H1 (cell line): ENCODE results near the gene GXYLT1. TPM values are rescaled to one million over a fixed set of nuclear protein-coding genes. Genes with fewer than 3 reads are reported as not detected.

ENCODE experiments used
- CTCF ChIA-PET: fragments of 300-600 bp; sonication (Branson Sonifier 250); formaldehyde crosslinking; loops from one replicate; lab custom pipeline; 2021; ENCODE audit not compliant: partially characterized antibody; lab: Charles Lee
- POLR2A ChIA-PET: fragments of 300-600 bp; sonication (Branson Sonifier 250); formaldehyde crosslinking; loops from one replicate; lab custom pipeline; 2021; ENCODE audit warnings: inconsistent platforms; ENCODE audit not compliant: partially characterized antibody; lab: Charles Lee
- DNase-seq, 2 experiments: peaks; one replicate each; pipeline versions ENCODE4 v3.0.0 to v3.0.0-alpha.2; 2010 to 2022; ENCODE audit warnings: low spot score in 2 of 2, low read depth in 1 of 2, mixed read lengths in 1 of 2
- FAIRE-seq: peaks from 2 replicates; lab custom pipeline; 2011; peaks lifted over from hg19 to GRCh38; lab: Jason Lieb, UNC
- H2AFZ ChIP-seq: 2 replicates; pipeline ENCODE4 v1.8.1; 2012; ENCODE audit warnings: low read length, inconsistent platforms
- H2AK5ac ChIP-seq: 2 replicates; pipeline ENCODE4 v1.6.1; 2013; ENCODE audit warnings: low read depth, low read length
- H2BK120ac ChIP-seq: replicated peaks from 2 replicates; pipeline ENCODE3; 2013; ENCODE audit warnings: low read depth, low read length, inconsistent platforms
- H2BK12ac ChIP-seq: 2 replicates; pipeline ENCODE4 v1.6.1; 2013; ENCODE audit warnings: low read depth, low read length
- H2BK15ac ChIP-seq: 2 replicates; pipeline ENCODE4 v1.6.1; 2013; ENCODE audit warnings: low read length
- H2BK20ac ChIP-seq: 2 replicates; pipeline ENCODE4 v1.6.1; 2013; ENCODE audit warnings: low read length
- H2BK5ac ChIP-seq: 2 replicates; pipeline ENCODE4 v1.6.1; 2013; ENCODE audit warnings: low read depth, low read length
- H3K14ac ChIP-seq: 2 replicates; pipeline ENCODE4 v1.6.1; 2013; ENCODE audit warnings: inconsistent platforms; ENCODE audit not compliant: insufficient read length
- H3K18ac ChIP-seq: 2 replicates; pipeline ENCODE4 v1.6.1; 2013; ENCODE audit warnings: low read length; ENCODE audit errors: extremely low read depth
- H3K23ac ChIP-seq: 2 replicates; pipeline ENCODE4 v1.6.1; 2013; ENCODE audit warnings: inconsistent platforms; ENCODE audit not compliant: insufficient read length
- H3K23me2 ChIP-seq: 2 replicates; pipeline ENCODE4 v1.6.1; 2013; ENCODE audit warnings: low read depth, low read length
- H3K27ac ChIP-seq: 2 replicates; pipeline ENCODE4 v1.6.1; 2011; ENCODE audit warnings: low read depth, low read length, inconsistent platforms
- H3K27me3 ChIP-seq, 4 experiments: replicated peaks in 1 of 4; 1 replicate in 1 of 4; 2 replicates in 3 of 4; pipeline versions ENCODE4 v1.6.1 to v1.8.1; 2011 to 2013; ENCODE audit warnings: low read length in 3 of 4, mild to moderate bottlenecking in 3 of 4, inconsistent platforms in 2 of 4, mixed read lengths in 2 of 4, moderate library complexity in 1 of 4; ENCODE audit not compliant: control insufficient read depth in 3 of 4, insufficient read depth in 3 of 4; ENCODE audit errors: extremely low read depth in 1 of 4
- H3K36me3 ChIP-seq, 4 experiments: 2 replicates each; pipeline versions ENCODE4 v1.6.1 to v1.8.1; 2011 to 2013; ENCODE audit warnings: mild to moderate bottlenecking in 4 of 4, low read length in 3 of 4, moderate library complexity in 2 of 4, control low read depth in 1 of 4, inconsistent platforms in 1 of 4; ENCODE audit not compliant: insufficient read depth in 4 of 4, control insufficient read depth in 2 of 4
- H3K4ac ChIP-seq: replicated peaks from 2 replicates; pipeline ENCODE3; 2013; ENCODE audit warnings: low read length, low read depth, mixed read lengths, inconsistent platforms; ENCODE audit not compliant: insufficient read length
- H3K4me1 ChIP-seq, 4 experiments: replicated peaks in 1 of 4; 1 replicate in 1 of 4; 2 replicates in 3 of 4; pipeline versions ENCODE4 v1.6.1 to v1.8.1; 2011 to 2013; ENCODE audit warnings: low read length in 3 of 4, inconsistent platforms in 2 of 4, mixed read lengths in 1 of 4; ENCODE audit not compliant: insufficient read depth in 4 of 4, control insufficient read depth in 3 of 4
- H3K4me2 ChIP-seq, 2 experiments: 2 replicates each; pipeline versions ENCODE4 v1.6.1 to v1.8.1; 2011 to 2013; ENCODE audit warnings: low read depth in 2 of 2, low read length in 2 of 2, control low read depth in 1 of 2, inconsistent platforms in 1 of 2, mild to moderate bottlenecking in 1 of 2; ENCODE audit not compliant: insufficient read depth in 1 of 2
- H3K4me3 ChIP-seq, 4 experiments: fragments of 200-600, 300-600 bp in 1 of 4; sonication (generic), shearing (Covaris generic), sonication (Bioruptor Twin) in 1 of 4; 2 replicates each; pipeline versions ENCODE4 v1.5.1 to v1.8.1; 2011 to 2016; ENCODE audit warnings: low read length in 4 of 4, low read depth in 3 of 4, control low read depth in 2 of 4, inconsistent platforms in 2 of 4, mild to moderate bottlenecking in 2 of 4, mixed read lengths in 1 of 4, moderate library complexity in 1 of 4; ENCODE audit not compliant: insufficient read depth in 2 of 4; ENCODE audit errors: extremely low read depth in 1 of 4
- H3K56ac ChIP-seq: replicated peaks from 2 replicates; pipeline ENCODE3; 2013; ENCODE audit warnings: low read depth, mild to moderate bottlenecking, mixed read lengths, low read length, inconsistent platforms; ENCODE audit not compliant: insufficient read length
- H3K79me1 ChIP-seq: 2 replicates; pipeline ENCODE4 v1.6.1; 2013; ENCODE audit warnings: low read depth, low read length, control low read depth
- H3K79me2 ChIP-seq, 2 experiments: 2 replicates each; pipeline versions ENCODE4 v1.6.1 to v1.8.1; 2012 to 2013; ENCODE audit warnings: low read length in 2 of 2, mild to moderate bottlenecking in 2 of 2, inconsistent platforms in 1 of 2; ENCODE audit not compliant: insufficient read depth in 2 of 2, control insufficient read depth in 1 of 2
- H3K9ac ChIP-seq, 4 experiments: replicated peaks in 1 of 4; 1 replicate in 1 of 4; 2 replicates in 3 of 4; pipeline versions ENCODE4 v1.6.1 to v1.8.1; 2011 to 2013; ENCODE audit warnings: low read depth in 3 of 4, low read length in 3 of 4, control low read depth in 2 of 4, mild to moderate bottlenecking in 2 of 4, moderate library complexity in 2 of 4, inconsistent platforms in 1 of 4; ENCODE audit errors: extremely low read depth in 1 of 4
- H3K9me3 ChIP-seq, 2 experiments: 2 replicates each; pipeline versions ENCODE4 v1.6.1 to v1.8.1; 2012 to 2013; ENCODE audit warnings: mild to moderate bottlenecking in 2 of 2, moderate library complexity in 2 of 2, control low read depth in 1 of 2, inconsistent platforms in 1 of 2, low read depth in 1 of 2, low read length in 1 of 2, mixed read lengths in 1 of 2; ENCODE audit not compliant: insufficient read depth in 2 of 2
- H4K20me1 ChIP-seq, 2 experiments: replicated peaks in 1 of 2; 2 replicates each; pipeline versions ENCODE3 to v1.8.1; 2011 to 2013; ENCODE audit warnings: inconsistent platforms in 2 of 2, low read length in 2 of 2, mild to moderate bottlenecking in 1 of 2; ENCODE audit not compliant: insufficient read depth in 2 of 2, control insufficient read depth in 1 of 2
- H4K5ac ChIP-seq: 2 replicates; pipeline ENCODE4 v1.6.1; 2013; ENCODE audit warnings: low read length, low read depth, mixed read lengths, inconsistent platforms; ENCODE audit not compliant: insufficient read length
- H4K8ac ChIP-seq: 2 replicates; pipeline ENCODE4 v1.8.0; 2013; ENCODE audit warnings: mild to moderate bottlenecking, moderate library complexity, low read length, inconsistent platforms; ENCODE audit not compliant: insufficient read depth; ENCODE audit errors: extremely low read depth
- H4K91ac ChIP-seq: replicated peaks from 2 replicates; pipeline ENCODE3; 2013; ENCODE audit warnings: low read length, mixed read lengths, inconsistent platforms; ENCODE audit not compliant: insufficient read length
- ASH2L ChIP-seq: fragments of 200-600, 300-600 bp; sonication (generic); IDR thresholded peaks from one replicate; pipeline ENCODE4 v1.7.1; 2017; ENCODE audit warnings: low read length
- BACH1 ChIP-seq: IDR thresholded peaks from 2 replicates; pipeline ENCODE4 v1.6.1; 2012; ENCODE audit warnings: low read length, improper control_type of control experiment
- BCL11A ChIP-seq, 2 experiments: IDR thresholded peaks; one replicate each; pipeline ENCODE4 v1.6.1; 2011; ENCODE audit warnings: low read depth in 2 of 2, low read length in 2 of 2, mild to moderate bottlenecking in 2 of 2
- BRCA1 ChIP-seq: IDR thresholded peaks from 2 replicates; pipeline ENCODE4 v1.6.1; 2012; ENCODE audit warnings: low read depth, low read length, improper control_type of control experiment
- CREB1 ChIP-seq: IDR thresholded peaks from 2 replicates; pipeline ENCODE4 v1.6.1; 2012; ENCODE audit warnings: inconsistent platforms
- FOSL1 ChIP-seq: IDR thresholded peaks from 2 replicates; pipeline ENCODE4 v1.6.1; 2011; ENCODE audit warnings: mild to moderate bottlenecking, low read depth, low read length, moderate library complexity; ENCODE audit not compliant: insufficient read depth
- GABPA ChIP-seq: IDR thresholded peaks from 2 replicates; pipeline ENCODE4 v1.6.1; 2011; ENCODE audit warnings: mild to moderate bottlenecking, low read length, moderate library complexity, borderline replicate concordance; ENCODE audit not compliant: insufficient read depth
- KDM4A ChIP-seq: IDR thresholded peaks from one replicate; pipeline ENCODE4 v1.7.1; 2012; ENCODE audit warnings: low read depth, mild to moderate bottlenecking, moderate library complexity, low read length, inconsistent platforms; ENCODE audit not compliant: severe bottlenecking
- RAD21 ChIP-seq, 2 experiments: IDR thresholded peaks in 1 of 2; conservative IDR thresholded peaks in 1 of 2; 2 replicates each; pipeline ENCODE4 v1.6.1; 2011; ENCODE audit warnings: low read depth in 2 of 2, low read length in 2 of 2, improper control_type of control experiment in 1 of 2, inconsistent platforms in 1 of 2, mild to moderate bottlenecking in 1 of 2, moderate library complexity in 1 of 2
- RXRA ChIP-seq: IDR thresholded peaks from 2 replicates; pipeline ENCODE4 v1.6.1; 2011; ENCODE audit warnings: low read depth, mild to moderate bottlenecking, low read length, moderate library complexity; ENCODE audit not compliant: insufficient read depth
- SIN3A ChIP-seq, 2 experiments: IDR thresholded peaks in 1 of 2; conservative IDR thresholded peaks in 1 of 2; 2 replicates each; pipeline ENCODE4 v1.6.1; 2011 to 2012; ENCODE audit warnings: low read length in 2 of 2, improper control_type of control experiment in 1 of 2, low read depth in 1 of 2, mild to moderate bottlenecking in 1 of 2
- SRF ChIP-seq: IDR thresholded peaks from 2 replicates; pipeline ENCODE4 v1.6.1; 2011; ENCODE audit warnings: mild to moderate bottlenecking, low read depth, low read length, moderate library complexity
- TEAD4 ChIP-seq: IDR thresholded peaks from 2 replicates; pipeline ENCODE4 v1.6.1; 2012; ENCODE audit warnings: low read depth, low read length, inconsistent platforms, mixed read lengths
- YY1 ChIP-seq: IDR thresholded peaks from 2 replicates; pipeline ENCODE4 v1.6.1; 2011; ENCODE audit warnings: low read depth, mild to moderate bottlenecking, low read length
- WGBS, 2 experiments: shearing (Covaris generic) in 1 of 2; methylation state at CpG; one replicate each; pipeline versions ENCODE4 v1.1.6 to v1.1.7; 2013 to 2015; ENCODE audit warnings: low lambda C conversion rate in 2 of 2, mixed read lengths in 2 of 2, inconsistent platforms in 1 of 2, low coverage in 1 of 2, missing lambda C conversion rate in 1 of 2; ENCODE audit not compliant: insufficient replicate concordance in 2 of 2, insufficient coverage in 1 of 2, insufficient read length in 1 of 2; ENCODE audit errors: extremely low coverage in 1 of 2, missing lambda C conversion rate in 1 of 2; 5-methylcytosine and 5-hydroxymethylcytosine counted together
- polyA plus RNA-seq, 7 experiments: library from polyadenylated mRNA; depleted of rRNA in 3 of 7; stranded (reverse) in 5 of 7; unstranded in 2 of 7; fragments of >200 nt in 5 of 7; fragments of 200-250 nt in 2 of 7; gene quantifications; 1 replicate in 5 of 7; 2 replicates in 1 of 7; 4 replicates in 1 of 7; pipeline versions ENCODE4 v1.2.1 to v1.2.3, GENCODE V29; 2011 to 2013; ENCODE audit warnings: missing spikeins in 2 of 7, mixed read lengths in 2 of 7
- total RNA-seq: library from RNA; stranded (reverse); fragmentation: NEBNext Ultra II Directional; extraction: Animal tissue kit (Norgen Biotek cat#: 25700); gene quantifications from 2 replicates; pipeline ENCODE4 v1.2.1, GENCODE V29; 2021

Gene GXYLT1
- total and polyA plus RNA-seq, 2 of the 8 experiments (the other 6 are each of a cell fraction or from before 2014, with no cell fraction given), result 3.1 to 10.7 TPM

GRCh38 chr12:42129595-42130204, 15.0 kb downstream of the GXYLT1 start:
- POLR2A ChIA-PET, result no interaction called here
- Histone ChIP-seq H3K9ac (no peak overlapping the region), H3K36me3 (no peaks in the 10 kb centered on the region), H3K4me2 (no peak overlapping the region), H2BK120ac (no peak overlapping the region), H3K14ac (no peak overlapping the region), H3K23me2 (no peaks in the 10 kb centered on the region), H3K4ac (no peak overlapping the region), H4K5ac (no peak overlapping the region), H2BK12ac (no peak overlapping the region), H3K79me2 (peaks cover 0 to 45% of the 10 kb centered on the region in 2 experiments; a peak in 2 of 4 replicates), H3K56ac (no peak overlapping the region), H3K79me1 (no peaks in the 10 kb centered on the region), H4K91ac (no peak overlapping the region), H3K27ac (no peak overlapping the region), H3K9me3 (no peaks in the 10 kb centered on the region), H3K27me3 (no peaks in the 10 kb centered on the region), H3K4me3 (no peak overlapping the region), H4K8ac (no peak overlapping the region), H4K20me1 (peaks cover 0 to 7% of the 10 kb centered on the region in 2 experiments), H3K18ac (no peak overlapping the region), H2BK15ac (no peak overlapping the region), H3K23ac (no peak overlapping the region), H2AK5ac (no peak overlapping the region), H2BK20ac (no peak overlapping the region), H2AFZ (no peak overlapping the region), H3K4me1 (peaks cover 0 to 9% (median 6%) of the 10 kb centered on the region in 4 experiments; a peak in 5 of 7 replicates), H2BK5ac (no peak overlapping the region)
- WGBS, 2 experiments, result 63% methylated on average over 4 of the region's 4 CpGs; no CpG with 5 or more reads in 1 of the 2 experiments
- DNase-seq, result no peak
- CTCF ChIA-PET, result interaction anchor here (0.9 to 2.2 kb wide), 4 partner anchors 8 to 440 kb away, joined by 4 to 12 read pairs (median 5); no protein-coding TSS in a partner anchor
- FAIRE-seq, result no peak
- TF ChIP-seq BACH1 (no peak), YY1 (no peak), RAD21 (IDR thresholded peaks at IDR 0.05 in 1 of 2, conservative IDR thresholded peaks at IDR 0.05 in 1 of 2; ENCODE audit: low read depth in 2 of 2, low read length in 2 of 2) (peak; percentile 93), SRF (no peak), ASH2L (no peak), BCL11A (IDR thresholded peaks at IDR 0.05; ENCODE audit: low read depth in 2 of 2, low read length in 2 of 2) (no peak), KDM4A (no peak), GABPA (no peak), TEAD4 (0 out of 2 replicates have a peak, but pooled peaks have one; percentile 6), RXRA (no peak), SIN3A (conservative IDR thresholded peaks at IDR 0.05 in 1 of 2, IDR thresholded peaks at IDR 0.05 in 1 of 2; ENCODE audit: low read depth in 1 of 2, low read length in 2 of 2) (no peak), FOSL1 (no peak), CREB1 (no peak), BRCA1 (no peak)
